ENCODE results near the gene AANAT.

AANAT gene

GRCh38 chr17:76469076-76469990, 1.9 kb downstream of the AANAT start:
- DNase-seq (ENCODE audit: low read depth), result no peak

- DNase-seq (ENCODE audit: low read depth), result no peak
These were observed 2.8 kb downstream of the AANAT start for GRCh38 chr17:76469991-76470739.

- no peak for DNase-seq (ENCODE audit: low read depth)
These were observed 4.3 kb downstream of the AANAT start for GRCh38 chr17:76471498-76472257.

- DNase-seq (ENCODE audit: low read depth), result no peak
These were observed 4.8 kb downstream of the AANAT start for GRCh38 chr17:76472258-76472645.

- no peak for DNase-seq (ENCODE audit: low read depth)
These were observed 5.3 kb downstream of the AANAT start for GRCh38 chr17:76472726-76473125.

GRCh38 chr17:76473541-76473985, 6.2 kb downstream of the AANAT start:
- DNase-seq (ENCODE audit: low read depth), result no peak

- no peak for DNase-seq (ENCODE audit: low read depth)
These were observed 6.8 kb downstream of the AANAT start for GRCh38 chr17:76474238-76474637.

- no peak for DNase-seq (ENCODE audit: low read depth)
These were observed 7.5 kb downstream of the AANAT start for GRCh38 chr17:76474894-76475293.

- DNase-seq (ENCODE audit: low read depth), result no peak
These were observed 7.9 kb downstream of the AANAT start for GRCh38 chr17:76475302-76475701.

GRCh38 chr17:76476736-76477135, 9.3 kb downstream of the AANAT start:
- no peak for DNase-seq (ENCODE audit: low read depth)

- DNase-seq (ENCODE audit: low read depth), result no peak
These were observed 10.2 kb downstream of the AANAT start for GRCh38 chr17:76477576-76477975.

- DNase-seq (ENCODE audit: low read depth), result no peak
These were observed 10.7 kb downstream of the AANAT start for GRCh38 chr17:76478097-76478496.

- DNase-seq (ENCODE audit: low read depth), result no peak
These were observed 11.5 kb downstream of the AANAT start for GRCh38 chr17:76478730-76479514.

- no peak for DNase-seq (ENCODE audit: low read depth)
These were observed 12.2 kb downstream of the AANAT start for GRCh38 chr17:76479515-76480060.

GRCh38 chr17:76480632-76481031, 13.2 kb downstream of the AANAT start:
- no peak for DNase-seq (ENCODE audit: low read depth)

GRCh38 chr17:76481071-76481655, 13.8 kb downstream of the AANAT start:
- DNase-seq (ENCODE audit: low read depth), result no peak

- DNase-seq (ENCODE audit: low read depth), result no peak
These were observed 16.9 kb downstream of the AANAT start for GRCh38 chr17:76484228-76484725.

GRCh38 chr17:76485569-76485968, 18.2 kb downstream of the AANAT start:
- DNase-seq (ENCODE audit: low read depth), result no peak

GRCh38 chr17:76487451-76488192, 20.2 kb downstream of the AANAT start:
- no peak for DNase-seq (ENCODE audit: low read depth)

GRCh38 chr17:76490112-76490710, 22.8 kb downstream of the AANAT start:
- DNase-seq (ENCODE audit: low read depth), result no peak

Measured in stimulated activated CD8-positive, alpha-beta memory T cell treated with anti-CD3 and anti-CD28 coated beads, Interleukin-12 subunit alpha, Interleukin-12 subunit beta, amount 100 ng/mL, for 1 hour (primary cell).